Measurements from ENCODE around the gene C16orf46.

The C16orf46 gene

GRCh38 chr16:81014672-81015071 lies 62.4 kb downstream of the C16orf46 start:
- no peak for DNase-seq (ENCODE audit: low read depth)

- no peak for DNase-seq (ENCODE audit: low read depth)
Observed at GRCh38 chr16:81012974-81013373, 64.1 kb downstream of the C16orf46 start.
